ENCODE measurements around the gene MAGIX.

The MAGIX gene

GRCh38 chrX:49210406-49210805 is 47.8 kb downstream of the MAGIX start:
- no peaks in the 10 kb centered on the region for H3K4me1 ChIP-seq
- TF ChIP-seq, protein P1, sequence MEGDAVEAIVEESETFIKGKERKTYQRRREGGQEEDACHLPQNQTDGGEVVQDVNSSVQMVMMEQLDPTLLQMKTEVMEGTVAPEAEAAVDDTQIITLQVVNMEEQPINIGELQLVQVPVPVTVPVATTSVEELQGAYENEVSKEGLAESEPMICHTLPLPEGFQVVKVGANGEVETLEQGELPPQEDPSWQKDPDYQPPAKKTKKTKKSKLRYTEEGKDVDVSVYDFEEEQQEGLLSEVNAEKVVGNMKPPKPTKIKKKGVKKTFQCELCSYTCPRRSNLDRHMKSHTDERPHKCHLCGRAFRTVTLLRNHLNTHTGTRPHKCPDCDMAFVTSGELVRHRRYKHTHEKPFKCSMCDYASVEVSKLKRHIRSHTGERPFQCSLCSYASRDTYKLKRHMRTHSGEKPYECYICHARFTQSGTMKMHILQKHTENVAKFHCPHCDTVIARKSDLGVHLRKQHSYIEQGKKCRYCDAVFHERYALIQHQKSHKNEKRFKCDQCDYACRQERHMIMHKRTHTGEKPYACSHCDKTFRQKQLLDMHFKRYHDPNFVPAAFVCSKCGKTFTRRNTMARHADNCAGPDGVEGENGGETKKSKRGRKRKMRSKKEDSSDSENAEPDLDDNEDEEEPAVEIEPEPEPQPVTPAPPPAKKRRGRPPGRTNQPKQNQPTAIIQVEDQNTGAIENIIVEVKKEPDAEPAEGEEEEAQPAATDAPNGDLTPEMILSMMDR (IDR thresholded peaks at IDR 0.05; ENCODE audit: low read depth, low read length): no peak
- no peaks in the 10 kb centered on the region for H3K27me3 ChIP-seq
- H3K36me3 ChIP-seq: no peaks in the 10 kb centered on the region
- no peak for DNase-seq
- H3K4me3 ChIP-seq (ENCODE audit: low read depth, low read length): no peak overlapping the region
- no peaks in the 10 kb centered on the region for H3K9me3 ChIP-seq

DNA sequence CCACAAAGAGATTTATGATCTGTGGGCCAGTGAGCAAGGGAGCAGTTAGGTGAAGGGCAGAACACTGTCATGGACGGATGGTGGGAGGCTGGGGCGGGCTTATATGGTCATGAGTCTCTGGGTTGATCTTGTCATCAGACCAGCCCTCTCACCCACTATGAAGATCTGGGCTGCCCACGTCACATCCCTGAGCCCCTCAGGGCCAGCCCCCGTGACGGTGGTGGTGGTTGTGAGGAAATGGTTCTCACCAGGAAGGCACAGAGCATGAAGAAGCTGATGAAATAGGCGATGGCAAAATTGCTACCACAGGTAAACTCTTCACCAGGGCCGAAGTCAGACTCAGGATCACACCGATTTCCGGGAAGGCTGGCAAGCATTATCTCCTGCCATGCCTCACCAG is 48.5 kb downstream of the MAGIX start:
- no peak overlapping the region for H3K4me3 ChIP-seq (ENCODE audit: low read depth, low read length)
- H3K4me1 ChIP-seq: no peaks in the 10 kb centered on the region
- no peaks in the 10 kb centered on the region for H3K36me3 ChIP-seq
- H3K9me3 ChIP-seq: no peaks in the 10 kb centered on the region
- TF ChIP-seq, protein P1 (IDR thresholded peaks at IDR 0.05; ENCODE audit: low read depth, low read length): no peak
- no peaks in the 10 kb centered on the region for H3K27me3 ChIP-seq
- no peak for DNase-seq

DNA sequence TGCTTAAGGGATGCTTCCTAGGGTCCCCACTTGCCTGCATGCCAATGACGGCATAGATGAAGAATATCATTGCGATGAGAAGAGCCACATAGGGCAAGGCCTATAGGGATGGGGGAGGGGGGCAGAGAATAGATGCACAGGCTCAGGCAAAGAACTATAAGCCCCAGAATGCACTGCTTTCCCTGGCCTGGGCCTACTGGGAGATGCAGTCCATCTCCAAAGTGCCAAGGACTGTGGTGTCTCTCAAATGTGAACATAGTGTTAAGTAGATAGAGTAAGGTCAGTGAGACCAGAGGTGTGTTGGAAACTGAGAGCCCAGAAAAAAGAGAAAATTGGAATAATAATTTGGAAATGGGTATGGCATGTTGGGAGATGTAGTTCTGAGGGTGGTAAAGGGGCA is 49.7 kb downstream of the MAGIX start:
- no peaks in the 10 kb centered on the region for H3K4me1 ChIP-seq
- no peaks in the 10 kb centered on the region for H3K27me3 ChIP-seq
- no peaks in the 10 kb centered on the region for H3K9me3 ChIP-seq
- no peak overlapping the region for H3K4me3 ChIP-seq (ENCODE audit: low read depth, low read length)
- no peaks in the 10 kb centered on the region for H3K36me3 ChIP-seq
- no peak for DNase-seq
- TF ChIP-seq, protein P1 (IDR thresholded peaks at IDR 0.05; ENCODE audit: low read depth, low read length): no peak

GRCh38 chrX:49212861-49213260 is 50.3 kb downstream of the MAGIX start:
- H3K4me1 ChIP-seq: no peaks in the 10 kb centered on the region
- H3K27me3 ChIP-seq: no peaks in the 10 kb centered on the region
- H3K4me3 ChIP-seq (ENCODE audit: low read depth, low read length): no peak overlapping the region
- TF ChIP-seq, protein P1 (IDR thresholded peaks at IDR 0.05; ENCODE audit: low read depth, low read length): no peak
- no peak for DNase-seq
- H3K9me3 ChIP-seq: no peaks in the 10 kb centered on the region
- H3K36me3 ChIP-seq: no peaks in the 10 kb centered on the region

DNA sequence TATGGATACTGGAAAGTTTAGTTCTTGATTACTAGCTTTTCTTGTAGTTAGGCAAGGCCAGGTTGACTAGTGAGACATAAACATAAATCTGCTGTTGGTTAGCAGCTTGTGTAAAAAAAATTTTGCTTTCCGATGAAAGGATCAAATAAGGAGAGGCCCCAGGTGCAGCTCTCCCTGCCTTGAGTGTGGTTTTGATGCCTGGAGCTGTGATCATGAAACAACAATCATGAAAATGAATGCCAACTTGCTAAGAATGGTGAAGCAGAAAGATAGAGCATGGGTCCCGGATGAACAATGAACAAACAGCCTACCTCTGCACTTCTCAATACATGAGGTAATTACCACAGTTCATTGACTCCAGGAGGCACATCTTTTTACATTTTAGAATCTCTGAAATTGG is 51.9 kb downstream of the MAGIX start:
- Histone ChIP-seq H3K27me3 (no peaks in the 10 kb centered on the region), H3K36me3 (no peaks in the 10 kb centered on the region), H3K9me3 (no peaks in the 10 kb centered on the region), H3K4me1 (no peaks in the 10 kb centered on the region), H3K4me3 (ENCODE audit: low read depth, low read length) (no peak overlapping the region)
- DNase-seq: no peak
- TF ChIP-seq, protein P1 (IDR thresholded peaks at IDR 0.05; ENCODE audit: low read depth, low read length): no peak

DNA sequence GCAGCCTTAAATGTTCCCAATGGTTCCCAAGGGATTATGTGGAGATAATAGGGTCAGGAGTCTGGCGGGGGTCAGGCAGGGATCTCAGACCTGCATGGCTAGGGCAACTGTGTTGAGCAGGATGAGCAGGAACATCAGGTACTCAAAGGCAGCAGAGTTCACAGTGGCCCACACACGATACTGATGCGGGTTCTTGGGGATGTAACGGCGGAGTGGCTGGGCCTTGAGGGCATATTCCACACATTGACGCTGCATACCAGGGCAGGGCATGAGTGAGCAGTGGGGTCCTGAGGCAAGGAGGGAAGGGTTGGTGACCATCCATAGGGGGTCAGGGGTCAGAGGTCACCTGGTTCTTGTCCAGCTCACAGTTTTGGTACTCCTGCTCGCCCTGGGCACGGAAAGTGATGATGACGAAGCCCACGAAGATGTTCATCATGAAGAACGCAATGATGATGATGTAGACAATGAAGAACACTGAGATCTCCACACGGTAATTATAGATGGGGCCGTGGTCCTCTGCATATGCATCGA is 52.5 kb downstream of the MAGIX start:
- Histone ChIP-seq H3K4me3 (ENCODE audit: low read depth, low read length) (no peak overlapping the region), H3K27me3 (no peaks in the 10 kb centered on the region), H3K36me3 (no peaks in the 10 kb centered on the region), H3K4me1 (no peaks in the 10 kb centered on the region), H3K9me3 (no peaks in the 10 kb centered on the region)
- DNase-seq: no peak
- TF ChIP-seq, protein P1 (IDR thresholded peaks at IDR 0.05; ENCODE audit: low read depth, low read length): no peak
